GM23338 (cell line): ENCODE data around the gene ABCB8. TPM values are rescaled to one million over a fixed set of nuclear protein-coding genes. Genes with fewer than 3 reads are reported as not detected.

ENCODE experiments used
- ATAC-seq: fragments of 200-7000 bp; cut with Tn5 transposase; 3 replicates; pipeline ENCODE4 v1.9.1; 2020
- DNase-seq: peaks from one replicate; pipeline ENCODE4 v3.0.0-alpha.2; 2015; ENCODE audit warnings: low spot score
- H2AFZ ChIP-seq: fragments of 200-600 bp; sonication (generic); 2 replicates; pipeline ENCODE4 v1.8.0; 2016; ENCODE audit warnings: antibody characterized with exemption, mild to moderate bottlenecking, moderate library complexity
- H3F3A ChIP-seq: fragments of 200-600 bp; sonication (generic); replicated peaks from 2 replicates; pipeline ENCODE4 v1.8.0; 2017; ENCODE audit warnings: antibody characterized with exemption, mixed run types, low read depth
- H3K27ac ChIP-seq: fragments of 200-600 bp; sonication (generic); 2 replicates; pipeline ENCODE4 v1.6.1; 2016; ENCODE audit warnings: low read depth
- H3K27me3 ChIP-seq: fragments of 200-600 bp; sonication (generic); 2 replicates; pipeline ENCODE4 v1.8.0; 2016; ENCODE audit warnings: mild to moderate bottlenecking, mixed run types, moderate library complexity; ENCODE audit not compliant: insufficient read depth
- H3K36me3 ChIP-seq: fragments of 200-600 bp; sonication (generic); 2 replicates; pipeline ENCODE4 v1.8.0; 2016; ENCODE audit warnings: mild to moderate bottlenecking; ENCODE audit not compliant: insufficient read depth
- H3K4me1 ChIP-seq: fragments of 200-600 bp; sonication (generic); 2 replicates; pipeline ENCODE4 v1.8.0; 2016; ENCODE audit warnings: mild to moderate bottlenecking, moderate library complexity; ENCODE audit not compliant: insufficient read depth
- H3K4me2 ChIP-seq: fragments of 200-600 bp; sonication (generic); 2 replicates; pipeline ENCODE4 v1.7.1; 2017; ENCODE audit warnings: mixed run types
- H3K4me3 ChIP-seq: fragments of 200-600 bp; sonication (generic); 2 replicates; pipeline ENCODE4 v1.6.1; 2016; ENCODE audit warnings: mixed run types
- H3K79me2 ChIP-seq: fragments of 200-600 bp; sonication (generic); replicated peaks from 2 replicates; pipeline ENCODE4 v1.8.0; 2017; ENCODE audit warnings: mild to moderate bottlenecking; ENCODE audit not compliant: insufficient read depth
- H3K9me2 ChIP-seq: fragments of 200-600 bp; sonication (generic); 2 replicates; pipeline ENCODE4 v1.8.0; 2017; ENCODE audit not compliant: insufficient read depth
- H4K20me1 ChIP-seq: fragments of 200-600 bp; sonication (generic); replicated peaks from 2 replicates; pipeline ENCODE4 v1.8.0; 2017; ENCODE audit warnings: mild to moderate bottlenecking; ENCODE audit not compliant: insufficient read depth
- H3K27ac Mint-ChIP-seq: 2 replicates; pipeline ENCODE4 v1.8.0; 2020; ENCODE audit warnings: inconsistent platforms, mild to moderate bottlenecking, moderate library complexity, mixed read lengths
- H3K27me3 Mint-ChIP-seq: 3 replicates; pipeline ENCODE4 v1.8.0; 2022; ENCODE audit warnings: low read depth, mild to moderate bottlenecking, moderate library complexity, mixed read lengths, inconsistent platforms; ENCODE audit not compliant: insufficient read depth, poor library complexity
- H3K36me3 Mint-ChIP-seq: 3 replicates; pipeline ENCODE4 v1.8.0; 2021; ENCODE audit warnings: low read depth, mild to moderate bottlenecking, inconsistent platforms, moderate library complexity, mixed read lengths
- H3K4me1 Mint-ChIP-seq: 3 replicates; pipeline ENCODE4 v1.8.0; 2020; ENCODE audit warnings: mild to moderate bottlenecking, inconsistent platforms, mixed read lengths
- H3K4me3 Mint-ChIP-seq: 3 replicates; pipeline ENCODE4 v1.8.0; 2021; ENCODE audit warnings: moderate library complexity, mild to moderate bottlenecking, inconsistent platforms, mixed read lengths
- H3K9me3 Mint-ChIP-seq: 3 replicates; pipeline ENCODE4 v1.8.0; 2020; ENCODE audit warnings: moderate library complexity, mild to moderate bottlenecking, inconsistent platforms, mixed read lengths
- CREB1 ChIP-seq: fragments of 250-450 bp; sonication (Bioruptor Pico); IDR thresholded peaks from 2 replicates; pipeline ENCODE4 v1.5.0; 2020; ENCODE audit warnings: low read depth, mild to moderate bottlenecking, moderate library complexity
- EZH2 ChIP-seq: fragments of 200-600 bp; sonication (generic); IDR thresholded peaks from one replicate; pipeline ENCODE4 v1.8.0; 2017; ENCODE audit warnings: antibody characterized with exemption, mild to moderate bottlenecking, low read depth; ENCODE audit not compliant: unreplicated experiment
- EZH2phosphoT487 ChIP-seq: fragments of 200-600 bp; sonication (generic); IDR thresholded peaks from one replicate; pipeline ENCODE4 v1.8.1; 2018; ENCODE audit warnings: antibody characterized with exemption; ENCODE audit not compliant: unreplicated experiment
- JUNB ChIP-seq: IDR thresholded peaks from one replicate; pipeline ENCODE4 v1.6.1; 2016; ENCODE audit warnings: antibody characterized with exemption; ENCODE audit not compliant: unreplicated experiment
- NANOG ChIP-seq: IDR thresholded peaks from 2 replicates; pipeline ENCODE4 v1.6.1; 2016; ENCODE audit warnings: antibody characterized with exemption, borderline replicate concordance
- REST ChIP-seq: IDR thresholded peaks from one replicate; pipeline ENCODE4 v1.6.1; 2018; ENCODE audit warnings: antibody characterized with exemption; ENCODE audit not compliant: unreplicated experiment
- STAT1 ChIP-seq: IDR thresholded peaks from one replicate; pipeline ENCODE4 v1.6.1; 2016; ENCODE audit warnings: antibody characterized with exemption; ENCODE audit not compliant: unreplicated experiment
- ZNF331 ChIP-seq: fragments of 250-450 bp; sonication (Bioruptor Pico); IDR thresholded peaks from 2 replicates; pipeline ENCODE4 v1.5.0; 2020; ENCODE audit warnings: low read depth, mild to moderate bottlenecking, moderate library complexity
- polyA plus RNA-seq: library from polyadenylated mRNA; unstranded; fragments of >200 nt; fragmentation: Nextera tagmentation; extraction: Ambion mirVana; gene quantifications from 2 replicates; pipeline ENCODE4 v1.2.1, GENCODE V29; 2016
- total RNA-seq: library from RNA; depleted of rRNA; stranded (reverse); fragments of >200 nt; shearing (Covaris generic); gene quantifications from 2 replicates; pipeline ENCODE4 v1.2.3, GENCODE V29; 2014

The ABCB8 gene
- total and polyA plus RNA-seq, 2 experiments from 2014 or later, result 11.4 to 27.1 TPM

DNA sequence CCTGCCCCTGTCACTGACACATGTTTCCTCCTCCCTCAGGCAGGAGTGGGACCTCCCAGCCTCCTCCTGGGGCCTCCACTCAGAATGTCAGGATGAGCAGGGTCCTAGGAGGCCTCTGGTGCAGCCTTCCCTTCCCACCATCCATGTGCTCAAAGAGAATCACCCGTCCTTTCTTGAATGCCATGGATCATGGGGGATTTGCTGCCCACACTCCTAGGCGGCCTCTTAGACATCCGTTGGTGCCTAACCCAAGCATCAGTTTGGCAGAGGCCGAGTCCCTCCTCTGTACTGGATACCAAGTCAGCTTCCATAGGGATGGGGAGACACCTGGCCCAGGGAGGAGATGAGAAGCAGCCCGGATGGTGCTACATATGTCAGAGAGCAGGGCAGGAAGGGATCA is 30.4 kb upstream of the ABCB8 start:
- Histone ChIP-seq H2AFZ (no peak overlapping the region), H3K27me3 (no peaks in the 10 kb centered on the region), H3K4me1 (peaks cover 8% of the 10 kb centered on the region; the same call in 1 of the 2 replicates), H3K9me2 (no peaks in the 10 kb centered on the region), H3K79me2 (no peaks in the 10 kb centered on the region), H3K36me3 (no peaks in the 10 kb centered on the region), H3K4me2 (no peak overlapping the region), H3K4me3 (no peak overlapping the region), H3F3A (no peaks in the 10 kb centered on the region), H4K20me1 (no peaks in the 10 kb centered on the region), H3K27ac (no peak overlapping the region)
- peaks cover 12% of the 10 kb centered on the region for H3K4me1 Mint-ChIP-seq
- TF ChIP-seq EZH2phosphoT487 (no peak), CREB1 (CRISPR knock-in tag) (no peak)
- no peaks in the 10 kb centered on the region; the same call in 2 of the 3 replicates for H3K36me3 Mint-ChIP-seq
- no peak overlapping the region; the same call in 2 of the 3 replicates for H3K4me3 Mint-ChIP-seq
- H3K9me3 Mint-ChIP-seq, result no peaks in the 10 kb centered on the region
- ATAC-seq (no peak), DNase-seq (no peak)
- peaks cover 12% of the 10 kb centered on the region for H3K27me3 Mint-ChIP-seq
- H3K27ac Mint-ChIP-seq, result no peak overlapping the region

DNA sequence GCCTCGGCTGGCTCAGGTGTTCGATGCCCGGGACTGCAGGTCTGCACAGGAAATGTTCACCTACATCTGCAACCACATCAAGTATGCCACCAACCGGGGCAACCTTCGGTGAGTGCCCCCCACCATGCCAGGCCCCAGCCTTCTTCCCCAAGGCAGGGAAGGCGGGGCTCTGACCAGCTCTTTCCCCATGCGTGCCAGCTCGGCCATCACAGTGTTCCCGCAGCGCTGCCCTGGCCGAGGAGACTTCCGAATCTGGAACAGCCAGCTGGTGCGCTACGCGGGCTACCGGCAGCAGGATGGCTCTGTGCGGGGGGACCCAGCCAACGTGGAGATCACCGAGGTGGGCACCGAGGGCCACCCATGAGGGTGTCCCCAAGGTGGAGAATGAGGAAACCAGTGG is 29.9 kb upstream of the ABCB8 start:
- Histone ChIP-seq H3K27me3 (no peaks in the 10 kb centered on the region), H3K4me3 (no peak overlapping the region), H3K79me2 (no peaks in the 10 kb centered on the region), H3K4me1 (0 out of 2 replicates have a peak, but pooled peaks cover 3% of the 10 kb centered on the region), H3K36me3 (no peaks in the 10 kb centered on the region), H4K20me1 (no peaks in the 10 kb centered on the region), H2AFZ (no peak overlapping the region), H3K9me2 (no peaks in the 10 kb centered on the region), H3K27ac (no peak overlapping the region), H3F3A (no peaks in the 10 kb centered on the region), H3K4me2 (no peak overlapping the region)
- Mint-ChIP-seq H3K27me3 (peaks cover 12% of the 10 kb centered on the region), H3K4me3 (no peak overlapping the region), H3K36me3 (no peaks in the 10 kb centered on the region; the same call in 2 of the 3 replicates), H3K4me1 (peaks cover 9% of the 10 kb centered on the region), H3K27ac (no peak overlapping the region; the same call in 1 of the 2 replicates), H3K9me3 (no peaks in the 10 kb centered on the region)
- TF ChIP-seq NANOG (no peak), JUNB (no peak), STAT1 (no peak), REST (no peak), EZH2 (no peak), ZNF331 (CRISPR knock-in tag) (no peak)
- ATAC-seq, result no peak
- no peak for DNase-seq
